ENCODE results near the gene ITIH5.
"Not testable (repeated sequence)": the region's sequence is repeated elsewhere in the genome, so short reads cannot be mapped to it uniquely, and the experiment has no call there.

Gene ITIH5

GRCh38 chr10:7666253-7667023 lies at the start of gene ITIH5:
Gene ITIH5 (minus strand): TSS chr10:7666966. CDS start chr10:7666892, 74 bp downstream.
- peak; percentile 12 for DNase-seq
- in situ Hi-C loops (cut with MboI; ENCODE audit: low pct_unique_long_range_greater_than_20kb, low sequenced_read_pairs), result no loop called here

- DNase-seq, result no peak
- in situ Hi-C loops (cut with MboI; ENCODE audit: low pct_unique_long_range_greater_than_20kb, low sequenced_read_pairs), result no loop called here
Observed at GRCh38 chr10:7715515-7715914, 48.7 kb upstream of the ITIH5 start.

GRCh38 chr10:7711075-7711474 lies 44.3 kb upstream of the ITIH5 start:
- DNase-seq; in situ Hi-C loops (cut with MboI; ENCODE audit: low pct_unique_long_range_greater_than_20kb, low sequenced_read_pairs): not testable (repeated sequence)

- DNase-seq, result no peak
- in situ Hi-C loops (cut with MboI; ENCODE audit: low pct_unique_long_range_greater_than_20kb, low sequenced_read_pairs), result no loop called here
Observed at GRCh38 chr10:7710446-7710845, 43.7 kb upstream of the ITIH5 start.

- in situ Hi-C loops (cut with MboI; ENCODE audit: low pct_unique_long_range_greater_than_20kb, low sequenced_read_pairs), result no loop called here
- DNase-seq, result no peak
Observed at GRCh38 chr10:7708832-7709231, 42.1 kb upstream of the ITIH5 start.

GRCh38 chr10:7707858-7708622 lies 41.3 kb upstream of the ITIH5 start:
- in situ Hi-C loops (cut with MboI; ENCODE audit: low pct_unique_long_range_greater_than_20kb, low sequenced_read_pairs), result no loop called here
- DNase-seq, result no peak

- in situ Hi-C loops (cut with MboI; ENCODE audit: low pct_unique_long_range_greater_than_20kb, low sequenced_read_pairs), result no loop called here
- no peak for DNase-seq
Observed at GRCh38 chr10:7707102-7707501, 40.3 kb upstream of the ITIH5 start.

- in situ Hi-C loops (cut with MboI; ENCODE audit: low pct_unique_long_range_greater_than_20kb, low sequenced_read_pairs), result no loop called here
- no peak for DNase-seq
Observed at GRCh38 chr10:7706534-7707073, 39.8 kb upstream of the ITIH5 start.

GRCh38 chr10:7705341-7705740 lies 38.6 kb upstream of the ITIH5 start:
- in situ Hi-C loops (cut with MboI; ENCODE audit: low pct_unique_long_range_greater_than_20kb, low sequenced_read_pairs), result no loop called here
- no peak for DNase-seq

- DNase-seq, result no peak
- in situ Hi-C loops (cut with MboI; ENCODE audit: low pct_unique_long_range_greater_than_20kb, low sequenced_read_pairs), result no loop called here
Observed at GRCh38 chr10:7704071-7705016, 37.6 kb upstream of the ITIH5 start.

- in situ Hi-C loops (cut with MboI; ENCODE audit: low pct_unique_long_range_greater_than_20kb, low sequenced_read_pairs), result no loop called here
- DNase-seq, result no peak
Observed at GRCh38 chr10:7703140-7703539, 36.4 kb upstream of the ITIH5 start, which contains the start of gene ITIH2. Gene ITIH2 (plus strand): TSS chr10:7703316. CDS start chr10:7703435, 119 bp downstream.

- in situ Hi-C loops (cut with MboI; ENCODE audit: low pct_unique_long_range_greater_than_20kb, low sequenced_read_pairs), result no loop called here
- no peak for DNase-seq
Observed at GRCh38 chr10:7702288-7702812, 35.6 kb upstream of the ITIH5 start.

GRCh38 chr10:7701158-7701742 lies 34.5 kb upstream of the ITIH5 start:
- no peak for DNase-seq
- in situ Hi-C loops (cut with MboI; ENCODE audit: low pct_unique_long_range_greater_than_20kb, low sequenced_read_pairs), result no loop called here

GRCh38 chr10:7700577-7701125 lies 33.9 kb upstream of the ITIH5 start:
- in situ Hi-C loops (cut with MboI; ENCODE audit: low pct_unique_long_range_greater_than_20kb, low sequenced_read_pairs), result no loop called here
- DNase-seq, result no peak

- no peak for DNase-seq
- in situ Hi-C loops (cut with MboI; ENCODE audit: low pct_unique_long_range_greater_than_20kb, low sequenced_read_pairs), result no loop called here
Observed at GRCh38 chr10:7697426-7697825, 30.7 kb upstream of the ITIH5 start.

- DNase-seq, result no peak
- in situ Hi-C loops (cut with MboI; ENCODE audit: low pct_unique_long_range_greater_than_20kb, low sequenced_read_pairs), result no loop called here
Observed at GRCh38 chr10:7696545-7696944, 29.8 kb upstream of the ITIH5 start.

GRCh38 chr10:7693194-7693593 lies 26.4 kb upstream of the ITIH5 start:
- DNase-seq; in situ Hi-C loops (cut with MboI; ENCODE audit: low pct_unique_long_range_greater_than_20kb, low sequenced_read_pairs): not testable (repeated sequence)

GRCh38 chr10:7692368-7692767 lies 25.6 kb upstream of the ITIH5 start:
- DNase-seq; in situ Hi-C loops (cut with MboI; ENCODE audit: low pct_unique_long_range_greater_than_20kb, low sequenced_read_pairs): not testable (repeated sequence)
